Smooth muscle cell (in vitro differentiated cells): ENCODE measurements around the gene ADGRV1. TPM values are rescaled to one million over a fixed set of nuclear protein-coding genes. Genes with fewer than 3 reads are reported as not detected.

Experiments
- DNase-seq: peaks from one replicate; lab custom pipeline; 2025; ENCODE audit not compliant: unreplicated experiment; lab: John Stamatoyannopoulos, UW
- H2AFZ ChIP-seq: fragments of 200-600 bp; sonication (generic); 2 replicates; pipeline ENCODE4 v1.6.0; 2016; ENCODE audit warnings: antibody characterized with exemption, low read depth, mild to moderate bottlenecking
- H3F3A ChIP-seq: fragments of 200-600 bp; sonication (generic); 2 replicates; pipeline ENCODE4 v1.6.0; 2017; ENCODE audit warnings: antibody characterized with exemption, low read depth
- H3K27ac ChIP-seq: fragments of 200-600 bp; sonication (generic); 2 replicates; pipeline ENCODE4 v1.5.1; 2016; ENCODE audit warnings: low read depth, mild to moderate bottlenecking
- H3K27me3 ChIP-seq: fragments of 200-600 bp; sonication (generic); 2 replicates; pipeline ENCODE4 v1.6.1; 2016; ENCODE audit warnings: low read depth, mild to moderate bottlenecking
- H3K36me3 ChIP-seq: fragments of 200-600 bp; sonication (generic); 2 replicates; pipeline ENCODE4 v1.5.1; 2016; ENCODE audit warnings: low read depth
- H3K4me1 ChIP-seq: fragments of 200-600 bp; sonication (generic); 2 replicates; pipeline ENCODE4 v1.5.1; 2016; ENCODE audit warnings: low read depth
- H3K4me2 ChIP-seq: fragments of 200-600 bp; sonication (generic); 2 replicates; pipeline ENCODE4 v1.6.0; 2016; ENCODE audit warnings: mild to moderate bottlenecking
- H3K4me3 ChIP-seq: fragments of 200-600 bp; sonication (generic); 2 replicates; pipeline ENCODE4 v1.5.1; 2016; ENCODE audit warnings: mild to moderate bottlenecking
- H3K79me2 ChIP-seq: fragments of 200-600 bp; sonication (generic); 2 replicates; pipeline ENCODE4 v1.6.0; 2016; ENCODE audit warnings: low read depth, mild to moderate bottlenecking
- H3K9ac ChIP-seq: fragments of 200-600 bp; sonication (generic); 2 replicates; pipeline ENCODE4 v1.6.0; 2016; ENCODE audit warnings: low read depth
- H3K9me3 ChIP-seq: fragments of 200-600 bp; sonication (generic); replicated peaks from 2 replicates; pipeline ENCODE4 v1.5.1; 2016; ENCODE audit warnings: low read depth
- H4K20me1 ChIP-seq: fragments of 200-600 bp; sonication (generic); 2 replicates; pipeline ENCODE4 v1.6.0; 2016; ENCODE audit warnings: low read depth
- WGBS: methylation state at CpG from one replicate; pipeline ENCODE4 v1.1.7; 2016; ENCODE audit warnings: low lambda C conversion rate; 5-methylcytosine and 5-hydroxymethylcytosine counted together
- polyA plus RNA-seq: library from polyadenylated mRNA; unstranded; fragments of >200 nt; fragmentation: Nextera tagmentation; extraction: Ambion mirVana; gene quantifications from 2 replicates; pipeline ENCODE4 v1.2.1, GENCODE V29; 2016
- total RNA-seq: library from RNA; depleted of rRNA; stranded (reverse); fragments of >200 nt; gene quantifications from 2 replicates; pipeline ENCODE4 v1.2.3, GENCODE V29; 2014
- TF ChIP-seq, protein P1 (sequence below): fragments of 200-600 bp; sonication (generic); IDR thresholded peaks from 2 replicates; pipeline ENCODE4 v1.5.1; 2017; ENCODE audit warnings: borderline replicate concordance, mild to moderate bottlenecking, antibody characterized with exemption; ENCODE audit not compliant: insufficient read depth, poor library complexity, severe bottlenecking

The ADGRV1 gene
- total and polyA plus RNA-seq, 2 experiments from 2014 or later = 16.8 to 17.7 TPM

DNA sequence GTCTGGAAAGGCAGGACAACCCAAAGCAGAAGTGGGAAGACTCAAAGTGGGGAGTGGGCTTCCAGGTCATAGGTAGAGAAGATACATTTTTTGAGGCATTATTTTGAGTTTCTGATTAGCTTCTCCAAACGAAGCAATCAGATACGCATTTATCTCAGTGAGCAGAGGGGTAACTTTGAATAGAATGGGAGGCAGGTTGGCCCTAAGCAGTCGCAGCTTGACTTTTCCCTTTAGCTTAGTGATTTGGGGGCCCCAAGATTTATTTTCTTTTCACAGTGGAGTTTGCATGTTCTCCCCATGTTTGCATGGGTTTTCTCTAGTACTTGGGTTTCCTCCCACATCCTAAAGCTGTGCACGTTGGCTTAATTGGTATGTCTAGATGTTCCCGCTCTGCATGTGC is 422.6 kb downstream of the ADGRV1 start:
- no peaks in the 10 kb centered on the region for H3K79me2 ChIP-seq
- no peaks in the 10 kb centered on the region for H3K9me3 ChIP-seq
- H3K4me3 ChIP-seq = no peak overlapping the region
- H3K4me1 ChIP-seq = peaks cover 10% of the 10 kb centered on the region
- H3K9ac ChIP-seq = no peak overlapping the region
- H4K20me1 ChIP-seq = no peaks in the 10 kb centered on the region
- WGBS = 97% methylated on average over 5 of the region's 5 CpGs
- no peaks in the 10 kb centered on the region for H3K36me3 ChIP-seq
- no peak for DNase-seq
- TF ChIP-seq, protein P1, sequence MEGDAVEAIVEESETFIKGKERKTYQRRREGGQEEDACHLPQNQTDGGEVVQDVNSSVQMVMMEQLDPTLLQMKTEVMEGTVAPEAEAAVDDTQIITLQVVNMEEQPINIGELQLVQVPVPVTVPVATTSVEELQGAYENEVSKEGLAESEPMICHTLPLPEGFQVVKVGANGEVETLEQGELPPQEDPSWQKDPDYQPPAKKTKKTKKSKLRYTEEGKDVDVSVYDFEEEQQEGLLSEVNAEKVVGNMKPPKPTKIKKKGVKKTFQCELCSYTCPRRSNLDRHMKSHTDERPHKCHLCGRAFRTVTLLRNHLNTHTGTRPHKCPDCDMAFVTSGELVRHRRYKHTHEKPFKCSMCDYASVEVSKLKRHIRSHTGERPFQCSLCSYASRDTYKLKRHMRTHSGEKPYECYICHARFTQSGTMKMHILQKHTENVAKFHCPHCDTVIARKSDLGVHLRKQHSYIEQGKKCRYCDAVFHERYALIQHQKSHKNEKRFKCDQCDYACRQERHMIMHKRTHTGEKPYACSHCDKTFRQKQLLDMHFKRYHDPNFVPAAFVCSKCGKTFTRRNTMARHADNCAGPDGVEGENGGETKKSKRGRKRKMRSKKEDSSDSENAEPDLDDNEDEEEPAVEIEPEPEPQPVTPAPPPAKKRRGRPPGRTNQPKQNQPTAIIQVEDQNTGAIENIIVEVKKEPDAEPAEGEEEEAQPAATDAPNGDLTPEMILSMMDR = no peak
- peaks cover 10% of the 10 kb centered on the region for H3F3A ChIP-seq
- H3K4me2 ChIP-seq = no peak overlapping the region
- no peaks in the 10 kb centered on the region for H3K27me3 ChIP-seq
- H3K27ac ChIP-seq = no peak overlapping the region
- H2AFZ ChIP-seq = no peak overlapping the region

GRCh38 chr5:90981821-90982220 is 423.2 kb downstream of the ADGRV1 start:
- Histone ChIP-seq H3K4me3 (no peak overlapping the region), H3K27me3 (no peaks in the 10 kb centered on the region), H3F3A (peaks cover 10% of the 10 kb centered on the region), H3K79me2 (no peaks in the 10 kb centered on the region), H3K9ac (no peak overlapping the region), H3K36me3 (no peaks in the 10 kb centered on the region), H3K4me1 (peaks cover 10% of the 10 kb centered on the region), H2AFZ (no peak overlapping the region), H3K9me3 (no peaks in the 10 kb centered on the region), H3K4me2 (peak overlapping the region; percentile 65), H3K27ac (peak overlapping the region; percentile 84), H4K20me1 (no peaks in the 10 kb centered on the region)
- DNase-seq = no peak
- 38% methylated on average over 1 of the region's 1 CpG for WGBS
- TF ChIP-seq, protein P1 = no peak

GRCh38 chr5:90982576-90982975 is 424.0 kb downstream of the ADGRV1 start:
- Histone ChIP-seq H3K4me3 (no peak overlapping the region), H3K9me3 (no peaks in the 10 kb centered on the region), H4K20me1 (no peaks in the 10 kb centered on the region), H3F3A (peaks cover 10% of the 10 kb centered on the region), H3K79me2 (no peaks in the 10 kb centered on the region), H3K4me2 (peak overlapping the region; percentile 65), H3K9ac (peak overlapping the region; percentile 21), H3K27ac (peak overlapping the region; percentile 84), H3K4me1 (peaks cover 10% of the 10 kb centered on the region), H2AFZ (no peak overlapping the region), H3K27me3 (no peaks in the 10 kb centered on the region), H3K36me3 (no peaks in the 10 kb centered on the region)
- DNase-seq = no peak
- TF ChIP-seq, protein P1 = no peak
- WGBS = 28% methylated on average over 4 of the region's 4 CpGs

DNA sequence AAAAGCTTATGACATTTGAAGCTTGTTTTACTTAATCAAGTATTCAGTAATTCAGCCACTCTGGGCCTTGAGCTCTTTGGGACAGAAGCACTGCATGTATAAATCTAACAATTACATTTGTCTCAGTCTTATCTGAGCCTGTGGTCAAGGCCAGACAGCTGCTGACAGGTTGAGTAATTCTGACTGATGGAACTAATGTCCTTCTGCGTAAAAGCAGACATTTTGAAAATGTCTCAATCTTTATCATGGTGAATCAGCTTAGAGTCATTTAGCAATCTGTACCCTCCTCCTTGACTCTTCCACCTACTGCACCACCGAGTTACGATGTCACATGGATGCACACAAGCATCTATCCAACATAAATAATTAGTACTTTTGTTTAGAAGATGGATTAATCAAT is 424.6 kb downstream of the ADGRV1 start:
- WGBS = 0% methylated on average over 3 of the region's 3 CpGs

More for the DNA sequence above, 424.6 kb downstream of the ADGRV1 start:
- TF ChIP-seq, protein P1 = no peak
- H3K4me1 ChIP-seq = peaks cover 10% of the 10 kb centered on the region
- H3F3A ChIP-seq = peaks cover 10% of the 10 kb centered on the region
- peak overlapping the region; percentile 21 for H3K9ac ChIP-seq
- H2AFZ ChIP-seq = no peak overlapping the region
- no peaks in the 10 kb centered on the region for H4K20me1 ChIP-seq
- no peaks in the 10 kb centered on the region for H3K79me2 ChIP-seq
- H3K27me3 ChIP-seq = no peaks in the 10 kb centered on the region
- no peak for DNase-seq
- no peak overlapping the region for H3K4me3 ChIP-seq
- no peaks in the 10 kb centered on the region for H3K36me3 ChIP-seq
- H3K27ac ChIP-seq = peak overlapping the region; percentile 84
- H3K4me2 ChIP-seq = peak overlapping the region; percentile 65
- no peaks in the 10 kb centered on the region for H3K9me3 ChIP-seq
